Dermis microvascular lymphatic vessel endothelial cell (primary cell): ENCODE measurements around the gene CTPS1. TPM values are rescaled to one million over a fixed set of nuclear protein-coding genes. Genes with fewer than 3 reads are reported as not detected.

Experiments
- total RNA-seq: library from RNA; depleted of rRNA; stranded (reverse); fragments of >200 nt; gene quantifications from 2 replicates; pipeline ENCODE4 v1.2.1, GENCODE V29; 2014

The CTPS1 gene
- total RNA-seq, 1 donor from 2014 or later, result 16.0 TPM

Other genes starting within 250 kb of the CTPS1 start
- gene KCNQ4, start 195.9 kb upstream of the CTPS1 start, total RNA-seq, result under 0.01 TPM in 1 of 2 replicates, not detected in the other
- gene CITED4, start 117.3 kb upstream of the CTPS1 start, total RNA-seq, result 2.8 and 3.4 TPM in 2 replicates
- gene SLFNL1, start 42.0 kb downstream of the CTPS1 start, total RNA-seq, result 0.13 and 0.25 TPM in 2 replicates